ENCODE results near the gene TXNDC17. TPM values are rescaled to one million over a fixed set of nuclear protein-coding genes. Genes with fewer than 3 reads are reported as not detected.
A peak's percentile ranks its signal among the peaks of the same experiment; 100 is the strongest.

TXNDC17 gene
- total and polyA plus RNA-seq, 8 donors, result 24.6 to 81.1 (median 34.3) TPM

DNA sequence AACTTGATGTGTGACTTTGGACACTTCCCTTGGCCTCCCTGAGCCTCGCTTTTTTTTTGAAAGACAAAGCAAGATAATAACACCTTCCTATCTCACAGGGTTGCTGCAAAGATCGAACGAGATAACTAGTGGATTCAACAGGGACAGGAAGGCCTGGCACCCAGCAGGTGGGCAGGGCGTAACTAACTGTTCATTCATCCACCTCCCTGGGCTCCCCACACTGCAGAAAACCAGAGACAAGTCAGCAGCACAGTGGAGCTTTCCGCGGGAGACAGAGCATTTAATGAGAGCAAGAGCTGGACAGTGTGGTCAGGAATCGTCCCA lies 43.6 kb downstream of the TXNDC17 start:
- Histone ChIP-seq H3K9me3 (no peaks in the 10 kb centered on the region), H3K4me3 (no peak overlapping the region), H3K36me3 (no peaks in the 10 kb centered on the region), H3K4me1 (no peaks in the 10 kb centered on the region), H3K27ac (no peak overlapping the region), H3K27me3 (no peaks in the 10 kb centered on the region)
- TF ChIP-seq, protein P1, sequence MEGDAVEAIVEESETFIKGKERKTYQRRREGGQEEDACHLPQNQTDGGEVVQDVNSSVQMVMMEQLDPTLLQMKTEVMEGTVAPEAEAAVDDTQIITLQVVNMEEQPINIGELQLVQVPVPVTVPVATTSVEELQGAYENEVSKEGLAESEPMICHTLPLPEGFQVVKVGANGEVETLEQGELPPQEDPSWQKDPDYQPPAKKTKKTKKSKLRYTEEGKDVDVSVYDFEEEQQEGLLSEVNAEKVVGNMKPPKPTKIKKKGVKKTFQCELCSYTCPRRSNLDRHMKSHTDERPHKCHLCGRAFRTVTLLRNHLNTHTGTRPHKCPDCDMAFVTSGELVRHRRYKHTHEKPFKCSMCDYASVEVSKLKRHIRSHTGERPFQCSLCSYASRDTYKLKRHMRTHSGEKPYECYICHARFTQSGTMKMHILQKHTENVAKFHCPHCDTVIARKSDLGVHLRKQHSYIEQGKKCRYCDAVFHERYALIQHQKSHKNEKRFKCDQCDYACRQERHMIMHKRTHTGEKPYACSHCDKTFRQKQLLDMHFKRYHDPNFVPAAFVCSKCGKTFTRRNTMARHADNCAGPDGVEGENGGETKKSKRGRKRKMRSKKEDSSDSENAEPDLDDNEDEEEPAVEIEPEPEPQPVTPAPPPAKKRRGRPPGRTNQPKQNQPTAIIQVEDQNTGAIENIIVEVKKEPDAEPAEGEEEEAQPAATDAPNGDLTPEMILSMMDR (IDR thresholded peaks at IDR 0.05), result no peak
- WGBS, 2 donors, result 79 to 83% methylated on average over 7 of the region's 7 CpGs
- intact Hi-C loops (cut with DNase I), result no loop called here
- no peak for DNase-seq
- FAIRE-seq, result no peak
- ATAC-seq, result no peak

- Histone ChIP-seq H3K4me1 (no peaks in the 10 kb centered on the region), H3K27me3 (no peaks in the 10 kb centered on the region), H3K36me3 (no peaks in the 10 kb centered on the region), H3K27ac (no peak overlapping the region), H3K9me3 (no peaks in the 10 kb centered on the region), H3K4me3 (no peak overlapping the region)
- TF ChIP-seq, protein P1 (IDR thresholded peaks at IDR 0.05), result no peak
- ATAC-seq (no peak), DNase-seq (no peak), FAIRE-seq (no peak)
- 78 to 81% methylated on average over 14 of the region's 14 CpGs for WGBS, 2 donors
- intact Hi-C loops (cut with DNase I), result no loop called here
These were observed 44.3 kb downstream of the TXNDC17 start for GRCh38 chr17:6684881-6685767.

GRCh38 chr17:6686026-6686425 lies 45.2 kb downstream of the TXNDC17 start:
- no peaks in the 10 kb centered on the region for H3K27me3 ChIP-seq
- H3K4me1 ChIP-seq, result no peaks in the 10 kb centered on the region
- H3K4me3 ChIP-seq, result no peak overlapping the region
- ATAC-seq (peak in 1 of 4 donors; percentile 31), DNase-seq (no peak), FAIRE-seq (no peak)
- intact Hi-C loops (cut with DNase I), result no loop called here
- H3K27ac ChIP-seq, result no peak overlapping the region
- 66 to 73% methylated on average over 4 of the region's 4 CpGs for WGBS, 2 donors
- no peaks in the 10 kb centered on the region for H3K36me3 ChIP-seq
- TF ChIP-seq, protein P1 (IDR thresholded peaks at IDR 0.05), result no peak
- H3K9me3 ChIP-seq, result no peaks in the 10 kb centered on the region

DNA sequence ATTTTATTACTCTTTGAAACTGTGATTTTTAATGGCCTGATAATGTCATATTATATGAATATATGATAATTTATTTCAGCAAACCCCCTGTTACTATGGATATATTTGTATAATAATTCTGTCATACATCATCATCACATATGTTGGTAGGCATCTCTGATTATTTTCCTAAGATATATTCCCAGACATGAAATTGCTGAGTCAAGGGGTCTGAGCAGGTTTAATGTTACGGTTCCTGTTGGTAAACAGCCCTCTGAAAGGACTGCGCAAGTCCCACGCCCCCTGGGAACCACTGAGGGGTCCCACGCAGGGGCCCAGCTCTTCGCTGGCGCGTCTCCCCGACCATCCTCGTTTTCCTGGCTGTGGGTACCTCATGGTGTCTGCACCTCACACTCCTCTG lies 48.1 kb downstream of the TXNDC17 start:
- ATAC-seq, result no peak
- H3K27me3 ChIP-seq, result no peaks in the 10 kb centered on the region
- no peaks in the 10 kb centered on the region for H3K9me3 ChIP-seq
- no peak for FAIRE-seq
- H3K4me3 ChIP-seq, result no peak overlapping the region
- no peak overlapping the region for H3K27ac ChIP-seq
- no peak for DNase-seq
- no peaks in the 10 kb centered on the region for H3K4me1 ChIP-seq
- TF ChIP-seq, protein P1 (IDR thresholded peaks at IDR 0.05), result no peak
- no peaks in the 10 kb centered on the region for H3K36me3 ChIP-seq
- intact Hi-C loops (cut with DNase I), result no loop called here
- WGBS, 2 donors, result 81 to 83% methylated on average over 9 of the region's 9 CpGs

- TF ChIP-seq, protein P1 (IDR thresholded peaks at IDR 0.05), result no peak
- Histone ChIP-seq H3K27me3 (no peaks in the 10 kb centered on the region), H3K4me1 (no peaks in the 10 kb centered on the region), H3K9me3 (no peaks in the 10 kb centered on the region), H3K36me3 (no peaks in the 10 kb centered on the region), H3K27ac (no peak overlapping the region), H3K4me3 (no peak overlapping the region)
- intact Hi-C loops (cut with DNase I), result no loop called here
- ATAC-seq (no peak), FAIRE-seq (no peak), DNase-seq (no peak)
- WGBS, 2 donors, result 72 to 87% methylated on average over 11 of the region's 11 CpGs
These were observed 49.8 kb downstream of the TXNDC17 start for GRCh38 chr17:6690641-6691040.
